SK-N-SH treated with all-trans-retinoic acid at 6 μM for 48 hours (cell line): Measurements from ENCODE around the gene KCMF1.

Source experiments
- ATAC-seq: fragments of 200-7000 bp; cut with Tn5 transposase; 3 replicates; pipeline ENCODE4 v1.9.1; 2020; ENCODE audit warnings: mild to moderate bottlenecking, moderate library complexity
- ARNTL ChIP-seq: fragments of 450-650 bp; formaldehyde crosslinking; IDR thresholded peaks from 2 replicates; pipeline ENCODE4 v1.5.0; 2020; ENCODE audit warnings: low read depth, mild to moderate bottlenecking, moderate library complexity, borderline replicate concordance
- BACH2 ChIP-seq: fragments of 250-450 bp; sonication (Bioruptor Pico); IDR thresholded peaks from 2 replicates; pipeline ENCODE4 v1.9.0; 2021; ENCODE audit warnings: mild to moderate bottlenecking, borderline replicate concordance
- CREB5 ChIP-seq: fragments of 250-450 bp; sonication (Bioruptor Pico); IDR thresholded peaks from 2 replicates; pipeline ENCODE4 v1.5.1; 2020; ENCODE audit warnings: low read depth, mild to moderate bottlenecking, moderate library complexity
- CSDC2 ChIP-seq: fragments of 250-450 bp; sonication (Bioruptor Pico); IDR thresholded peaks from 2 replicates; pipeline ENCODE4 v1.5.0; 2020; ENCODE audit warnings: mild to moderate bottlenecking, moderate library complexity
- CSRNP3 ChIP-seq: fragments of 250-450 bp; sonication (Bioruptor Pico); IDR thresholded peaks from 2 replicates; pipeline ENCODE4 v1.5.1; 2021; ENCODE audit warnings: mild to moderate bottlenecking, moderate library complexity
- ESRRG ChIP-seq: fragments of 250-450 bp; sonication (Bioruptor Pico); IDR thresholded peaks from 2 replicates; pipeline ENCODE4 v1.6.1; 2021; ENCODE audit warnings: mild to moderate bottlenecking
- GLIS3 ChIP-seq: fragments of 250-450 bp; sonication (Bioruptor Pico); IDR thresholded peaks from 2 replicates; pipeline ENCODE4 v1.5.0; 2020; ENCODE audit warnings: mild to moderate bottlenecking, moderate library complexity
- ISL1 ChIP-seq: fragments of 250-450 bp; sonication (Bioruptor Pico); IDR thresholded peaks from 2 replicates; pipeline ENCODE4 v2.1.2; 2022; ENCODE audit warnings: mild to moderate bottlenecking, moderate library complexity
- OSR1 ChIP-seq: fragments of 250-450 bp; sonication (Bioruptor Pico); IDR thresholded peaks from 2 replicates; pipeline ENCODE4 v1.8.0; 2022; ENCODE audit warnings: moderate library complexity, mild to moderate bottlenecking, inconsistent platforms
- PATZ1 ChIP-seq: fragments of 250-450 bp; sonication (Bioruptor Pico); IDR thresholded peaks from 2 replicates; pipeline ENCODE4 v1.8.0; 2020; ENCODE audit warnings: mild to moderate bottlenecking, moderate library complexity, borderline replicate concordance
- POU6F1 ChIP-seq: fragments of 250-450 bp; sonication (Bioruptor Pico); IDR thresholded peaks from 2 replicates; pipeline ENCODE4 v1.8.0; 2021; ENCODE audit warnings: low read depth, mild to moderate bottlenecking, moderate library complexity, borderline replicate concordance
- PPARA ChIP-seq: fragments of 250-450 bp; sonication (Bioruptor Pico); IDR thresholded peaks from 2 replicates; pipeline ENCODE4 v1.5.0; 2020; ENCODE audit warnings: mild to moderate bottlenecking, borderline replicate concordance
- RARB ChIP-seq: fragments of 250-450 bp; sonication (Bioruptor Pico); IDR thresholded peaks from 2 replicates; pipeline ENCODE4 v1.8.0; 2021; ENCODE audit warnings: mild to moderate bottlenecking, moderate library complexity
- SNAI2 ChIP-seq: fragments of 250-450 bp; sonication (Bioruptor Pico); IDR thresholded peaks from 2 replicates; pipeline ENCODE4 v1.5.0; 2020; ENCODE audit warnings: mild to moderate bottlenecking, moderate library complexity
- TCF4 ChIP-seq: fragments of 250-450 bp; sonication (Bioruptor Pico); IDR thresholded peaks from 2 replicates; pipeline ENCODE4 v1.8.0; 2021; ENCODE audit warnings: mild to moderate bottlenecking, moderate library complexity, borderline replicate concordance
- TOX ChIP-seq: fragments of 250-450 bp; sonication (Bioruptor Pico); IDR thresholded peaks from 2 replicates; pipeline ENCODE4 v1.8.0; 2021; ENCODE audit warnings: mild to moderate bottlenecking, moderate library complexity, borderline replicate concordance
- TSHZ2 ChIP-seq: fragments of 250-450 bp; sonication (Bioruptor Pico); IDR thresholded peaks from 2 replicates; pipeline ENCODE4 v1.5.0; 2020; ENCODE audit warnings: mild to moderate bottlenecking, moderate library complexity
- ZC3H10 ChIP-seq: fragments of 250-450 bp; sonication (Bioruptor Pico); IDR thresholded peaks from 2 replicates; pipeline ENCODE4 v1.5.1; 2021; ENCODE audit warnings: mild to moderate bottlenecking, moderate library complexity
- ZFP3 ChIP-seq: fragments of 250-450 bp; sonication (Bioruptor Pico); IDR thresholded peaks from 2 replicates; pipeline ENCODE4 v1.5.0; 2020; ENCODE audit warnings: mild to moderate bottlenecking, moderate library complexity
- ZFP30 ChIP-seq: fragments of 450-650 bp; formaldehyde crosslinking; IDR thresholded peaks from 2 replicates; pipeline ENCODE4 v1.5.0; 2022; ENCODE audit warnings: mild to moderate bottlenecking, moderate library complexity
- ZNF565 ChIP-seq: fragments of 450-650 bp; formaldehyde crosslinking; conservative IDR thresholded peaks from 2 replicates; pipeline ENCODE4 v1.5.0; 2020; ENCODE audit warnings: low read depth, mild to moderate bottlenecking, moderate library complexity
- ZNF70 ChIP-seq: fragments of 450-650 bp; formaldehyde crosslinking; IDR thresholded peaks from 2 replicates; pipeline ENCODE4 v1.5.0; 2020; ENCODE audit warnings: mild to moderate bottlenecking, moderate library complexity
- ZNF8 ChIP-seq: fragments of 450-650 bp; formaldehyde crosslinking; IDR thresholded peaks from 2 replicates; pipeline ENCODE4 v1.5.0; 2020; ENCODE audit warnings: mild to moderate bottlenecking, moderate library complexity

The KCMF1 gene

GRCh38 chr2:84925336-84925723, 45.6 kb upstream of the KCMF1 start:
- ATAC-seq: peak; percentile 2; the same call in 2 of the 3 replicates
- TF ChIP-seq CSDC2 (CRISPR knock-in tag): no peak
- TF ChIP-seq ARNTL (CRISPR knock-in tag): no peak
- TF ChIP-seq SNAI2 (CRISPR knock-in tag): no peak
- TF ChIP-seq ZNF565: no peak
- TF ChIP-seq CREB5 (CRISPR knock-in tag): no peak
- no peak for TF ChIP-seq ISL1
- TF ChIP-seq PATZ1 (CRISPR knock-in tag): no peak
- TF ChIP-seq ZC3H10 (CRISPR knock-in tag): no peak
- TF ChIP-seq ESRRG (CRISPR knock-in tag): no peak
- no peak for TF ChIP-seq ZFP30
- no peak for TF ChIP-seq ZNF70 (CRISPR knock-in tag)
- no peak for TF ChIP-seq CSRNP3 (CRISPR knock-in tag)
- TF ChIP-seq ZFP3: no peak
- no peak for TF ChIP-seq GLIS3 (CRISPR knock-in tag)
- no peak for TF ChIP-seq RARB
- TF ChIP-seq BACH2 (CRISPR knock-in tag): no peak
- no peak for TF ChIP-seq PPARA (CRISPR knock-in tag)
- no peak for TF ChIP-seq TOX (CRISPR knock-in tag)
- no peak for TF ChIP-seq POU6F1 (CRISPR knock-in tag)
- TF ChIP-seq TCF4: no peak

- ATAC-seq: peak; percentile 85
- no peak for TF ChIP-seq CREB5 (CRISPR knock-in tag)
- TF ChIP-seq ZC3H10 (CRISPR knock-in tag): no peak
- no peak for TF ChIP-seq ZNF70 (CRISPR knock-in tag)
- TF ChIP-seq PPARA (CRISPR knock-in tag): no peak
- no peak for TF ChIP-seq OSR1 (CRISPR knock-in tag)
- no peak for TF ChIP-seq ISL1
- TF ChIP-seq ZNF8 (CRISPR knock-in tag): no peak
- no peak for TF ChIP-seq POU6F1 (CRISPR knock-in tag)
- no peak for TF ChIP-seq ARNTL (CRISPR knock-in tag)
- no peak for TF ChIP-seq GLIS3 (CRISPR knock-in tag)
- TF ChIP-seq PATZ1 (CRISPR knock-in tag): no peak
- no peak for TF ChIP-seq TOX (CRISPR knock-in tag)
- no peak for TF ChIP-seq CSDC2 (CRISPR knock-in tag)
- no peak; the same call in 1 of the 2 replicates for TF ChIP-seq TSHZ2 (CRISPR knock-in tag)
- TF ChIP-seq ZNF565: no peak
- TF ChIP-seq BACH2 (CRISPR knock-in tag): no peak
- no peak for TF ChIP-seq ESRRG (CRISPR knock-in tag)
- TF ChIP-seq SNAI2 (CRISPR knock-in tag): no peak
- TF ChIP-seq RARB: no peak
Observed at GRCh38 chr2:84925724-84926376, 45.1 kb upstream of the KCMF1 start.
